ENCODE measurements around the gene ULK1.

ULK1 gene

DNA sequence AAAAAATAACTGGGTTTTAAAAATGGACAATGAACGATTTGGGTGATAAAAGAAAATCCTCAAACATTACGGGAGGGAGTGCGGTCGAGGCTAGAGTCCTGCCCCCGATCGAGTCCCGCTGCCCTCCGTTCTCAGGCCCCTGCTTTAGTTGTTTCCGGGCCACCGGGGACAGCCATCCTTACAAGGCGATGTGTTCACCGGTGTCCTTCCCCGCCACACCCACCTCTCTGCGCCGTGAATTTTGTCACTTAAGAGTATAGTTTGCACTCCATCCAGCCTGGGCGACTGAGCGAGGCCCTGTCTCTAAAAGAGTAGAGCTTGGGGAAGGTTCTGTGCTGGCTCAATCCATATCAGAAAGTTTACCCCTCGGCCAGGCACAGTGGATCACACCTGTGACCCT lies 2.9 kb downstream of the ULK1 start:
- H3K9me3 Mint-ChIP-seq = no peaks in the 10 kb centered on the region
- TF ChIP-seq, protein P1, sequence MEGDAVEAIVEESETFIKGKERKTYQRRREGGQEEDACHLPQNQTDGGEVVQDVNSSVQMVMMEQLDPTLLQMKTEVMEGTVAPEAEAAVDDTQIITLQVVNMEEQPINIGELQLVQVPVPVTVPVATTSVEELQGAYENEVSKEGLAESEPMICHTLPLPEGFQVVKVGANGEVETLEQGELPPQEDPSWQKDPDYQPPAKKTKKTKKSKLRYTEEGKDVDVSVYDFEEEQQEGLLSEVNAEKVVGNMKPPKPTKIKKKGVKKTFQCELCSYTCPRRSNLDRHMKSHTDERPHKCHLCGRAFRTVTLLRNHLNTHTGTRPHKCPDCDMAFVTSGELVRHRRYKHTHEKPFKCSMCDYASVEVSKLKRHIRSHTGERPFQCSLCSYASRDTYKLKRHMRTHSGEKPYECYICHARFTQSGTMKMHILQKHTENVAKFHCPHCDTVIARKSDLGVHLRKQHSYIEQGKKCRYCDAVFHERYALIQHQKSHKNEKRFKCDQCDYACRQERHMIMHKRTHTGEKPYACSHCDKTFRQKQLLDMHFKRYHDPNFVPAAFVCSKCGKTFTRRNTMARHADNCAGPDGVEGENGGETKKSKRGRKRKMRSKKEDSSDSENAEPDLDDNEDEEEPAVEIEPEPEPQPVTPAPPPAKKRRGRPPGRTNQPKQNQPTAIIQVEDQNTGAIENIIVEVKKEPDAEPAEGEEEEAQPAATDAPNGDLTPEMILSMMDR (IDR thresholded peaks at IDR 0.05) = no peak
- H3K27ac Mint-ChIP-seq = no peak overlapping the region
- peaks cover 2% of the 10 kb centered on the region for H3K27me3 Mint-ChIP-seq (ENCODE audit: low read depth, poor library complexity)
- H3K4me3 Mint-ChIP-seq = peak overlapping the region; percentile 65
- peaks cover 7% of the 10 kb centered on the region for H3K36me3 Mint-ChIP-seq (ENCODE audit: low read depth)
- peaks cover 29% of the 10 kb centered on the region for H3K4me1 Mint-ChIP-seq
- DNase-seq = no peak

DNA sequence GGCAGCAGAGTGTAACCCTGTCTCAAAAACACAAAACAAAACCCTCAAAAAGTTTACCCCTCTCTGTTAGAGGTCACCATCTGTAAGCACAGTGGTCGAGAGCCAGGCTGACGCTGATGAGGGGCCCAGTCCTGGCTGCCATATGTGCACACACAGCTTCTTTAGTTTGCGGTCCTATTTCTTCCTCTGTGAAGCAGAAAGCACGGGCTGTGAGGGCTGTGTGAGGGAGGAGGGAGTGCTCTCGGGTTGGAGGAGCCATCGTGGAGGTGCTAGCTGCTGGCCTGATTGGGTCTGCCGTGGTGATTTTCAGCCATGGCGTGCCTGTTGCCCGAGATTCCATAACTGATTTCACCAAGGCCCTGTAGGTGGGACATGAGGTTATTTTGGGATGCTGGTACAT lies 3.5 kb downstream of the ULK1 start:
- peaks cover 7% of the 10 kb centered on the region for H3K36me3 Mint-ChIP-seq (ENCODE audit: low read depth)
- H3K27ac Mint-ChIP-seq = peak overlapping the region; percentile 45
- peak overlapping the region; percentile 65 for H3K4me3 Mint-ChIP-seq
- H3K4me1 Mint-ChIP-seq = peaks cover 29% of the 10 kb centered on the region
- no peaks in the 10 kb centered on the region for H3K27me3 Mint-ChIP-seq (ENCODE audit: low read depth, poor library complexity)
- no peak for DNase-seq
- TF ChIP-seq, protein P1 (IDR thresholded peaks at IDR 0.05) = no peak
- no peaks in the 10 kb centered on the region for H3K9me3 Mint-ChIP-seq

DNA sequence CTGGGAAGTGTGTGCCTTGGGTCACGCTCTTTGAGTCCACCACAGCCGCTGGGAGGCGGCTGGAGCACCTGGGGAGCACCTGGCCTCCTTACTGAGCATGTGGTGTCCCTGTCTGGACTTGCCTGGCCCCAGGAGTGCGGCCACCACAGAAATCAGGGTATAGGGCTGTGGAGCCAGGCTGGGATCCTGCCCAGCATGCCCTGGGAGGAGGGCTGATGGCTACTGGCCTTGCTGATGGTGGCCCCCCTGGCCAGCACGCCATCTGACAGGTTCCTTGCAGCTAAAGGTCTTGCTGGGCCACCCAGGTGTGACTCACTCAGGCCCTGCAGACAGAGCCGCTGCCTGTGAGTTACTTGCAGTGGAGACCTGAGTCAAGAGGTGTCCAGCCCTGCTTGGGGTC lies 6.0 kb downstream of the ULK1 start:
- TF ChIP-seq, protein P1 (IDR thresholded peaks at IDR 0.05) = no peak
- Mint-ChIP-seq H3K27me3 (ENCODE audit: low read depth, poor library complexity) (no peaks in the 10 kb centered on the region), H3K4me3 (no peak overlapping the region), H3K4me1 (peaks cover 20% of the 10 kb centered on the region), H3K27ac (no peak overlapping the region), H3K36me3 (ENCODE audit: low read depth) (peaks cover 7% of the 10 kb centered on the region), H3K9me3 (no peaks in the 10 kb centered on the region)
- no peak for DNase-seq

DNA sequence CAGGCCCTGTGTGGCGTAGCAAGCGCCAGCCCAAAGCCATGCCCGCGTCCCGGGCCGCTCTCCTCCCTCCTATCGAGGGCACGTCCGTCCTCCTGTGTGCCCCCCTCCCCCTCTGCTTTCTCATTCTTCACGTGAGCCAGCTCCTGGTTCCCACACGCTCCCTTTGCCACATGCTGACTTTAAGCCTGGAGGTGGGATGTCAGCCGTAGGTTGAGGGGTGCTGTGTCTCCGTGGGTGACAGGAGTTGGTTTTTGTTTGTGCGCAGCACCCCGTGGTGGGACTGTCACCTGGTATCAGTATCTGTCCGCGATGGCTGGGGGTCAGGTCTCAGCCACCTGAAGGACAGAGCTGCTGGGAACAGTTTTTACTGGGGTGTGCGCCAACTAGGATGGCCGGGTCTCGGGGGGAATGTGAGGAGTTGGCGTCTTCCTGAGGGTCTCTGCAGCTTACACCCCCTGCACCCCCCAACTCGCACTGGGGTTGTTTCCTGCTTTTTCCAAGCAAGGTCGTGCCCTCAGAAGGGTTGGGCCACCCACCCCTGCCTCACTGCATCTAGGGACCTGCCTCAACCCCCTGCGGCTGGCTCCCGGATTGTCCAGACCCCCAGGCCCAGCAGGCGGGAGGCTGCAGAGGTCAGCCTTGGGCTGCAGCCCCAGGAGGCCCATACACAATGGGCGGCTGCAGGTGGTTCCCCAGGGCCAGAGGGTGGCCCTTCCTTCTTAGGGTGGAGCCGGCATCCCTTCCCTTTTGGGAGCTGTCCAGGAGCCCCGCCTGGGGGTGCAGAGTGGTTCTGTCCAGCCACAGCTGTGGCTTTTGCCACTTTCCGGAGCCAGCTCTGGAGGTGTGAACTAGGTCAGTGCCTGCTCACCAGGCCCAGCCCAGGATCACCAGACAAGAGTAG lies 7.3 kb downstream of the ULK1 start:
- Mint-ChIP-seq H3K27me3 (ENCODE audit: low read depth, poor library complexity) (no peaks in the 10 kb centered on the region), H3K36me3 (ENCODE audit: low read depth) (peaks cover 7% of the 10 kb centered on the region), H3K27ac (no peak overlapping the region), H3K4me1 (peaks cover 17% of the 10 kb centered on the region), H3K4me3 (no peak overlapping the region), H3K9me3 (no peaks in the 10 kb centered on the region)
- TF ChIP-seq, protein P1 (IDR thresholded peaks at IDR 0.05) = no peak
- no peak for DNase-seq

DNA sequence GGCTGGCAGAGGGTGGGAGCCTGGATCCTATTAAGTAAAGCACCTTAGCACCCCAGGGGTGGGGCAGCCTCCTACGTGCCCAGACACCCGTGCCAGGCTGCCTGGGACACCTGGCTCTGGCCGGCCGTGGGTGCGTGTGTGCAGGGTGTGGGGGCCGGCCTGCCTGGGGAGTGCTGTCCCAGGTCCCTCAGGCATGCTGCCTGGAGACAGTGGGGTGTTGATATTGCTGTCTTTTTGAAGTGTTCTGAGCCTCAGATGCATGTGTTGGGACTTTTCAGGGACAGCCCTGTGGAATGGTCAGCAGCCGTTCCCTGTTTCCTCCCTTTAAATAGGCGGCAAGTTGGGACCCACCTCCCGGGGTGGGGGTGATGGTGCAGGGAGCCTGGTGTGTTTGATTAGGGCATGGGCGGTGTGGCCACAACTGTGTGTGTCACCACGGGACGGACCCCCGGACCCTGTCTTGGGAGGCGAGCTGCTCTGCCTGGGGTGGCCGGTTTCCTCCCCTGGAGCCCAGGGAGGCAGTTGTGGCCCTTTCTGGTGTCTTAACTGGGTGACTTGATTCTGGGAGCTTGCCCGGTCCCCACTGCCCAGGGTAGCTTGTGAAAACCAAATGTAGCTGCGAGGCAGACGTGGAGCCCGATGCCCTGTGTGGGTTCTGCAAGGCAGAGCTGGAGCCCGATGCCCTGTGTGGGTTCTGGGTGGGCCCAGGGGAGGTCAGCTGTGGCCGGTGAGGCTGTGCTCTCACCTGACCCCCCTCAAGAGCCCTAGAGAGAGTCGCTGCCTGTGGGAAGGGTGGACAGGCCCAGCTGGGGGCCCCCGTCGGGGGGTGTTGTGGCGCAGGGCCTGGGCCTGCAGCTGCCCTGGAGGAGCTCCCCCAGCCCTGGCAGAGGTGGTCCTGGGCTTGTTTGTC lies 8.2 kb downstream of the ULK1 start:
- H3K27me3 Mint-ChIP-seq (ENCODE audit: low read depth, poor library complexity) = no peaks in the 10 kb centered on the region
- no peak overlapping the region for H3K4me3 Mint-ChIP-seq
- H3K4me1 Mint-ChIP-seq = peaks cover 12% of the 10 kb centered on the region
- no peak for DNase-seq
- H3K27ac Mint-ChIP-seq = peak overlapping the region; percentile 59
- no peaks in the 10 kb centered on the region for H3K9me3 Mint-ChIP-seq
- TF ChIP-seq, protein P1 (IDR thresholded peaks at IDR 0.05) = no peak
- H3K36me3 Mint-ChIP-seq (ENCODE audit: low read depth) = peaks cover 7% of the 10 kb centered on the region
